ENCODE measurements around the gene ALDOC. TPM values are rescaled to one million over a fixed set of nuclear protein-coding genes. Genes with fewer than 3 reads are reported as not detected.
A peak's percentile ranks its signal among the peaks of the same experiment; 100 is the strongest.

ALDOC gene
- total and polyA plus RNA-seq, 10 of the 15 experiments (the other 5 are each of a cell fraction or from before 2014, with no cell fraction given), result 16.0 to 268 (median 78.2) TPM

DNA sequence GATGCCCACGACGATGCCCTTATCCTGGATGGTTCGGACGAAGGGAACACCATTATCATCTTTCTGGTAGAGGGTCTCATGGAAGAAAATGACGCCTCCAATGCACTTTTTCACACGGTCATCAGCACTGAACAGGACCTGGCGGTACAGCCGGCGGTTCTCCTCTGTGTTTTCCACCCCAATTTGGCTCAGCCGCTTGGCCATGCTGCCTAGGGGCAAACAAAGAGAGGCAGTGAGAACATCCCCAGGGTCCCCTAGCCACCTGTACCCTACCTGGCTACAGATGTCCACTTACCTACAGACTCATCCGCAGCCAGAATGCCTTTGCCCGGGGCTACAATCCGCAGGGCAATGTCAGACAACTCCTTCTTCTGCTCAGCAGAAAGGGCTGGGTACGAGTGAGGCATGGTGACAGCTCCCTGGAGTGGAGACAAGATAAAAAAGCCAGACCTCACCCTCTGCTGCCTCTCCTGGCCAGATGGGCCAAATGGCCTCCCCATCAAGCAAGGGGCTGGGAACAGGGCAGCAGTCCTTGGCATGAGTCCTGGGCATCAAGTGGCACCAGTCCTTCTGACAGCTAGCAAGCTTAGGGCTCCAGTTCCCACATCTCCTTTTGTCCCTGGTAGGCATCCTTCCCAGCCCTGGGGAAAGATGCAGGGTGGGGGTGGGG lies 1.4 kb downstream of the ALDOC start:
- in situ Hi-C loops (cut with MboI) (no loop called here), intact Hi-C loops (cut with micrococcal nuclease; ENCODE audit: unreplicated experiment) (no loop called here)
- ChIA-PET SMC1A (ENCODE audit: uncharacterized antibody, unreplicated experiment) (interaction anchor here (1.0 to 2.2 kb wide), 5 partner anchors 14 to 74 kb away, joined by 3 to 10 read pairs (median 3); no protein-coding TSS in a partner anchor), POLR2A (interaction anchor here (0.6 to 7.1 kb wide), 13 partner anchors 10 to 375 kb away, joined by 3 to 91 read pairs (median 4); partner anchors contain the start of genes BLTP2, PROCA1, SPAG5 and UNC119), RAD21 (ENCODE audit: unreplicated experiment) (interaction anchor here (1.0 to 3.3 kb wide), 3 partner anchors 24 to 38 kb away, joined by 3 to 38 read pairs (median 3); no protein-coding TSS in a partner anchor), CTCF (interaction anchor here (0.8 to 4.8 kb wide), 7 partner anchors 16 to 74 kb away, joined by 3 to 56 read pairs (median 4); no protein-coding TSS in a partner anchor)
- no TSS peak for BruUV-seq (replicated peaks)
- Histone ChIP-seq H3K4me2 (ENCODE audit: control insufficient read depth, insufficient read depth) (peak overlapping the region; percentile 84), H2AFZ (ENCODE audit: control insufficient read depth, low read depth, low read length) (no peak overlapping the region), H3K79me2 (ENCODE audit: control insufficient read depth, insufficient read depth, low read length) (peaks cover 35% of the 10 kb centered on the region), H3K4me3 (peak overlapping the region; percentile 66), H3K27me3 (replicated peaks in 1 of 2; ENCODE audit: control insufficient read depth in 2 of 2, insufficient read depth in 2 of 2, low read length in 1 of 2) (no peaks in the 10 kb centered on the region), H3K9me3 (replicated peaks; ENCODE audit: control insufficient read depth, insufficient read depth, low read length) (no peaks in the 10 kb centered on the region), H3K27ac (ENCODE audit: control insufficient read depth, insufficient read depth) (no peak overlapping the region), H3K9ac (ENCODE audit: control insufficient read depth, insufficient read depth, low read length) (no peak overlapping the region; the same call in 1 of the 2 replicates), H3K36me3 (ENCODE audit: control insufficient read depth in 2 of 2, insufficient read depth in 2 of 2, low read length in 1 of 2) (peaks cover 7 to 21% of the 10 kb centered on the region in 2 experiments; a peak in 3 of 4 replicates), H4K20me1 (ENCODE audit: control insufficient read depth, insufficient read depth) (no peaks in the 10 kb centered on the region), H3K4me1 (ENCODE audit: control insufficient read depth, insufficient read depth, low read length) (peaks cover 29% of the 10 kb centered on the region)
- DNase-seq (ENCODE audit: low read depth, low spot score) (no peak), ATAC-seq (no peak), FAIRE-seq (no peak)
- 93% methylated on average over 14 of the region's 14 CpGs for WGBS (ENCODE audit: insufficient coverage, insufficient replicate concordance, low lambda C conversion rate, missing lambda C conversion rate)
- TF ChIP-seq, protein P1, sequence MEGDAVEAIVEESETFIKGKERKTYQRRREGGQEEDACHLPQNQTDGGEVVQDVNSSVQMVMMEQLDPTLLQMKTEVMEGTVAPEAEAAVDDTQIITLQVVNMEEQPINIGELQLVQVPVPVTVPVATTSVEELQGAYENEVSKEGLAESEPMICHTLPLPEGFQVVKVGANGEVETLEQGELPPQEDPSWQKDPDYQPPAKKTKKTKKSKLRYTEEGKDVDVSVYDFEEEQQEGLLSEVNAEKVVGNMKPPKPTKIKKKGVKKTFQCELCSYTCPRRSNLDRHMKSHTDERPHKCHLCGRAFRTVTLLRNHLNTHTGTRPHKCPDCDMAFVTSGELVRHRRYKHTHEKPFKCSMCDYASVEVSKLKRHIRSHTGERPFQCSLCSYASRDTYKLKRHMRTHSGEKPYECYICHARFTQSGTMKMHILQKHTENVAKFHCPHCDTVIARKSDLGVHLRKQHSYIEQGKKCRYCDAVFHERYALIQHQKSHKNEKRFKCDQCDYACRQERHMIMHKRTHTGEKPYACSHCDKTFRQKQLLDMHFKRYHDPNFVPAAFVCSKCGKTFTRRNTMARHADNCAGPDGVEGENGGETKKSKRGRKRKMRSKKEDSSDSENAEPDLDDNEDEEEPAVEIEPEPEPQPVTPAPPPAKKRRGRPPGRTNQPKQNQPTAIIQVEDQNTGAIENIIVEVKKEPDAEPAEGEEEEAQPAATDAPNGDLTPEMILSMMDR (IDR thresholded peaks at IDR 0.05 in 2 of 3, conservative IDR thresholded peaks at IDR 0.05 in 1 of 3; ENCODE audit: control insufficient read depth in 2 of 3, extremely low read depth in 1 of 3, insufficient read depth in 1 of 3, low read depth in 3 of 3, low read length in 3 of 3), result peak; percentile 18 to 37 (median 23); a peak in 4 of 6 replicates
- TF ChIP-seq ZSCAN29 (IDR thresholded peaks at IDR 0.05) (no peak), BHLHE40 (IDR thresholded peaks at IDR 0.05; ENCODE audit: borderline replicate concordance in 1 of 2, low read depth in 2 of 2, low read length in 1 of 2) (no peak), ETV6 (conservative IDR thresholded peaks at IDR 0.05 in 1 of 2, IDR thresholded peaks at IDR 0.05 in 1 of 2; ENCODE audit: borderline replicate concordance in 1 of 2, low read depth in 1 of 2) (no peak)
- TF ChIP-seq, protein P2, sequence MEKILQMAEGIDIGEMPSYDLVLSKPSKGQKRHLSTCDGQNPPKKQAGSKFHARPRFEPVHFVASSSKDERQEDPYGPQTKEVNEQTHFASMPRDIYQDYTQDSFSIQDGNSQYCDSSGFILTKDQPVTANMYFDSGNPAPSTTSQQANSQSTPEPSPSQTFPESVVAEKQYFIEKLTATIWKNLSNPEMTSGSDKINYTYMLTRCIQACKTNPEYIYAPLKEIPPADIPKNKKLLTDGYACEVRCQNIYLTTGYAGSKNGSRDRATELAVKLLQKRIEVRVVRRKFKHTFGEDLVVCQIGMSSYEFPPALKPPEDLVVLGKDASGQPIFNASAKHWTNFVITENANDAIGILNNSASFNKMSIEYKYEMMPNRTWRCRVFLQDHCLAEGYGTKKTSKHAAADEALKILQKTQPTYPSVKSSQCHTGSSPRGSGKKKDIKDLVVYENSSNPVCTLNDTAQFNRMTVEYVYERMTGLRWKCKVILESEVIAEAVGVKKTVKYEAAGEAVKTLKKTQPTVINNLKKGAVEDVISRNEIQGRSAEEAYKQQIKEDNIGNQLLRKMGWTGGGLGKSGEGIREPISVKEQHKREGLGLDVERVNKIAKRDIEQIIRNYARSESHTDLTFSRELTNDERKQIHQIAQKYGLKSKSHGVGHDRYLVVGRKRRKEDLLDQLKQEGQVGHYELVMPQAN (conservative IDR thresholded peaks at IDR 0.05), result no peak
